Measurements from ENCODE around the gene DIPK2B.

Gene DIPK2B

DNA sequence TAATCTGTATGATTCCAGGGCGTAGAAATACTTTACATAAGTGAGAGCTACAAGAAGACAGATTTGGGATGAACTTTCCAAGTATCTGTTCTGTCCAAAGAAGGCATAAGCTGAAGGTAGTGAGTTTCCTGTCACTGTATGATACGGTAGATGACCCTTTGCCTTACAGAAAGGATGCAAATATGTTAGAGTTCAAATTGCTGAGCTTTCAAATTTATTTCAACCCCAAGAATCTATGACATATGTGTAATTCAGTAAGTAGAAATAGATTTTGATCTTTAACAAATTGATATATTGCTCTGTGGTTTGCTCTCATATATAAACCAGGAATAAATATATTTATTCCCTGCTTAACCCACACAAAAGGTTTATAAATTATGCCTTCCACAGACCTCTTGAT is 16.5 kb downstream of the DIPK2B start:
- DNase-seq (ENCODE audit: extremely low read depth, insufficient read length): no peak
- Histone ChIP-seq H3K27me3 (replicated peaks; ENCODE audit: control insufficient read depth, insufficient read depth, low read length) (no peaks in the 10 kb centered on the region), H3K36me3 (ENCODE audit: control insufficient read depth, insufficient read depth, low read length) (no peaks in the 10 kb centered on the region), H3K4me3 (replicated peaks; ENCODE audit: low read depth, low read length) (no peak overlapping the region)
- TF ChIP-seq, protein P1, sequence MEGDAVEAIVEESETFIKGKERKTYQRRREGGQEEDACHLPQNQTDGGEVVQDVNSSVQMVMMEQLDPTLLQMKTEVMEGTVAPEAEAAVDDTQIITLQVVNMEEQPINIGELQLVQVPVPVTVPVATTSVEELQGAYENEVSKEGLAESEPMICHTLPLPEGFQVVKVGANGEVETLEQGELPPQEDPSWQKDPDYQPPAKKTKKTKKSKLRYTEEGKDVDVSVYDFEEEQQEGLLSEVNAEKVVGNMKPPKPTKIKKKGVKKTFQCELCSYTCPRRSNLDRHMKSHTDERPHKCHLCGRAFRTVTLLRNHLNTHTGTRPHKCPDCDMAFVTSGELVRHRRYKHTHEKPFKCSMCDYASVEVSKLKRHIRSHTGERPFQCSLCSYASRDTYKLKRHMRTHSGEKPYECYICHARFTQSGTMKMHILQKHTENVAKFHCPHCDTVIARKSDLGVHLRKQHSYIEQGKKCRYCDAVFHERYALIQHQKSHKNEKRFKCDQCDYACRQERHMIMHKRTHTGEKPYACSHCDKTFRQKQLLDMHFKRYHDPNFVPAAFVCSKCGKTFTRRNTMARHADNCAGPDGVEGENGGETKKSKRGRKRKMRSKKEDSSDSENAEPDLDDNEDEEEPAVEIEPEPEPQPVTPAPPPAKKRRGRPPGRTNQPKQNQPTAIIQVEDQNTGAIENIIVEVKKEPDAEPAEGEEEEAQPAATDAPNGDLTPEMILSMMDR (IDR thresholded peaks at IDR 0.05; ENCODE audit: insufficient read depth, low read length, poor library complexity, severe bottlenecking): no peak

DNA sequence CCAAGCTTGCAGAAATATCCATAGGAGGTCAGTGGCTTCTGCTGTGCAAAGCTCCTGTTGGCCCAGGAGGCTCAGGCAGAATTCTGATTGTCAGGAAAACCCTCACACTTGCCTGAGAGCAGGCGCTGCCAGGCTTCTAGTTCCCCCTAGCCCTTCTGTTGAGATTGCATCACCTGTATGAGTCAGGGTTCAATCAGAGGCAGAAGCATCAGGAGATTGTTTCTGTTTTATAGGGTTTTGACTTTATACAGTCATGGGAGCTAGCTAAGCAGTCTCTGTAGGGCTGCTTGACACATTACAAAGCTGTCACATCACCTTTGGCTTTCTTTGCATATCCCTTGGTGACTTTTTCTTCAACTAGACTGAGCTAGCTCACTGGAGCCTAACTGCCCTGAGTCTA is 27.8 kb downstream of the DIPK2B start:
- no peak overlapping the region for H3K4me3 ChIP-seq (replicated peaks; ENCODE audit: low read depth, low read length)
- no peak for DNase-seq (ENCODE audit: extremely low read depth, insufficient read length)
- TF ChIP-seq, protein P1 (IDR thresholded peaks at IDR 0.05; ENCODE audit: insufficient read depth, low read length, poor library complexity, severe bottlenecking): no peak

DNA sequence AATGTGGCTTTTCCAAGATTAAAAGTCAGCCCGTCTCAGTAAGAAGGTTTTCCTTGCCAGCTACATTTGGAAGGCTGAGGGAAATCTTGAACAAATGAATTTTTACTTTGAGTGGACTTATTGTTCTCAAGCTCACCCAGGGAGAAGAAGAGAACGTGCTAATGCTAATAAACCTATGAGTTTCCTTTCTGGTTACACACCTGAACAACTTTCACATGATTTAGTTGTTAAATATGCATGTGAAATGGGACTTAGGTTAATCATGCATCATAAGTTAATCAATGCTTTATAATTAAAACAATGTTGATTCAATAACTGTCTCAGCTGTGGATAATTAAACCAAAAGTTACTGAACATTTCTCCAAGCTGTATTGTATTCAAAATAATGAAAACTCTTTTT is 33.9 kb downstream of the DIPK2B start:
- H3K36me3 ChIP-seq (ENCODE audit: control insufficient read depth, insufficient read depth, low read length): no peaks in the 10 kb centered on the region
- H3K4me3 ChIP-seq (replicated peaks; ENCODE audit: low read depth, low read length): no peak overlapping the region
- TF ChIP-seq, protein P1 (IDR thresholded peaks at IDR 0.05; ENCODE audit: insufficient read depth, low read length, poor library complexity, severe bottlenecking): no peak
- no peak for DNase-seq (ENCODE audit: extremely low read depth, insufficient read length)
- H3K27me3 ChIP-seq (replicated peaks; ENCODE audit: control insufficient read depth, insufficient read depth, low read length): no peaks in the 10 kb centered on the region

More for the DNA sequence above, 27.8 kb downstream of the DIPK2B start:
- H3K27me3 ChIP-seq (replicated peaks; ENCODE audit: control insufficient read depth, insufficient read depth, low read length): no peaks in the 10 kb centered on the region; the same call in none of the 2 replicates
- no peaks in the 10 kb centered on the region for H3K36me3 ChIP-seq (ENCODE audit: control insufficient read depth, insufficient read depth, low read length)

DNA sequence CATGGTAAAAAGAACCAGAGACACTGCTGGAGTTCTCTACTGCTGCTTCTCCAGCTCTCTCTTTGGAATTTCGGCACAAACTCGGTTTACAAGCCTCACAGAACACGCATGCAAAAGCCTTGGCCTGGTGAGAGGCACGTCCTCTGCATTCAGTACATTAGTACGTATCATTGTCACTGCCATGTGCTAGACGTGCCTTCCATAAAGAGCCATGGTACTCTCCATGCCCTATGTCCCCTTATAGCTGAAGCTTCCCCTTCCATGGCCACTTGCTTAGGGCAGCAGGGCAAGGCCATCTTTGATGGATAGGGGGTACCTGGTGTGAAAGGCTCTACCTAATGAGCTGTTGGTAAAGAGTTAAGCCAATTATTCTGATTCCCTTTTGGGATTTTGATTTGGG is 35.0 kb downstream of the DIPK2B start:
- no peak overlapping the region for H3K4me3 ChIP-seq (replicated peaks; ENCODE audit: low read depth, low read length)
- TF ChIP-seq, protein P1 (IDR thresholded peaks at IDR 0.05; ENCODE audit: insufficient read depth, low read length, poor library complexity, severe bottlenecking): no peak
- H3K27me3 ChIP-seq (replicated peaks; ENCODE audit: control insufficient read depth, insufficient read depth, low read length): no peaks in the 10 kb centered on the region
- no peak for DNase-seq (ENCODE audit: extremely low read depth, insufficient read length)
- H3K36me3 ChIP-seq (ENCODE audit: control insufficient read depth, insufficient read depth, low read length): no peaks in the 10 kb centered on the region

DNA sequence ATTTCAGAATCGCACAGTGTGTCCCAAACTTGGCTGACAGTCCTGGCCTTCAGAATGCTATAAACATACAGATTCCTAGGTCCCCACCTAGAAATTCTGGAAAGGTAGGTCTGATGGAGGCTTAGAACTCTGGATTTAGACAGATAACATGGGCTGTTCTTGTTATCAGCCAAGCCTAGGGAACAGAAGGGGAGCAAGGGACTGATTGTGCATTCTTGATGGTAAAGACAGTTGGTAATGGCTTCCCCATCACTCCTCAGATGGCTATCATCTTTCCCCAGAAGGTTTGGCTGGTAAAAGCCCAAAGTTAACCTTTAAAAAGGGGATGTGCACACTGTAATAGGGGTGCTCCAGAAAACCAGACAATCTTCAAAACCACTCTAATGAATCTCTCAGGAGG is 35.7 kb downstream of the DIPK2B start:
- DNase-seq (ENCODE audit: extremely low read depth, insufficient read length): no peak
- H3K27me3 ChIP-seq (replicated peaks; ENCODE audit: control insufficient read depth, insufficient read depth, low read length): no peaks in the 10 kb centered on the region
- TF ChIP-seq, protein P1 (IDR thresholded peaks at IDR 0.05; ENCODE audit: insufficient read depth, low read length, poor library complexity, severe bottlenecking): no peak

DNA sequence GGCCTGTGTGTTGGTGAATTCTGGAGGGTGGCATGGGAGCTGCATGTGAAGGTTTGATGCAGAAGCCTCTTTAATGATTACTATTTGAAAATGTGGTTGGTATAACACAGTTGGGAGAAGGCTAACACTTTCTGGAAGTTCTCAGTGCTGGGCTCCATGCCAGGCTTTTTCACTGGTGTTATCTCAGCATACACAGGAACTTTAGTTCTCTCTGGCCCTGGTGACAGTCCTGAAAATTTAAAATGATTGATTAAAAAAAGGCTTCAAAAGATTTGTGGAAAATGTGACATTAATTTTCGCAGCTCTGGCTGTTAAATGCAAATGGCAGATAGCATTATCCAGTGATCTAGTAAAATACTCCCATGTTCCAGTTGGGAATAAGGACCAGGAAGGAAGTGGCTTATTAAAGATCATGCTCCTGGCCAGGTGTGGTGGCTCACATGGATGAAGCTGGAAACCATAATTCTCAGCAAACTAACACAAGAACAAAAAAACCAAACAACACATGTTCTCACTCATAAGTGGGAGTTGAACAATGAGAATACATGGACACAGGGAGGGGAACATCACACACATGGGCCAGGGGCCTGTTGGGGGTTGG is 36.6 kb downstream of the DIPK2B start:
- TF ChIP-seq, protein P1 (IDR thresholded peaks at IDR 0.05; ENCODE audit: insufficient read depth, low read length, poor library complexity, severe bottlenecking): no peak
- Histone ChIP-seq H3K27me3 (replicated peaks; ENCODE audit: control insufficient read depth, insufficient read depth, low read length) (no peaks in the 10 kb centered on the region), H3K4me3 (replicated peaks; ENCODE audit: low read depth, low read length) (no peak overlapping the region), H3K36me3 (ENCODE audit: control insufficient read depth, insufficient read depth, low read length) (no peaks in the 10 kb centered on the region)
- DNase-seq (ENCODE audit: extremely low read depth, insufficient read length): no peak

More for the DNA sequence above, 35.7 kb downstream of the DIPK2B start:
- no peaks in the 10 kb centered on the region for H3K36me3 ChIP-seq (ENCODE audit: control insufficient read depth, insufficient read depth, low read length)
- H3K4me3 ChIP-seq (replicated peaks; ENCODE audit: low read depth, low read length): no peak overlapping the region

Data from GM06990 (cell line).